BJ (cell line): ENCODE measurements around the gene NCOA3. TPM values are rescaled to one million over a fixed set of nuclear protein-coding genes. Genes with fewer than 3 reads are reported as not detected.
A peak's percentile ranks its signal among the peaks of the same experiment; 100 is the strongest.

ENCODE experiments used
- CTCF ChIA-PET: fragments of 350-600 bp; formaldehyde crosslinking; extraction: SDS; loops from one replicate; lab custom pipeline; 2021; ENCODE audit warnings: antibody characterized with exemption, inconsistent platforms; lab: Yijun Ruan, JAX
- POLR2A ChIA-PET: fragments of 300-600 bp; sonication (Branson Sonifier 250); formaldehyde crosslinking; extraction: SDS; loops from one replicate; lab custom pipeline; 2021; ENCODE audit warnings: antibody characterized with exemption; lab: Charles Lee
- DNase-seq: peaks from one replicate; pipeline ENCODE4 v3.0.0-alpha.2; 2011; ENCODE audit warnings: low read depth
- H3K27me3 ChIP-seq: 2 replicates; pipeline ENCODE4 v1.6.0; 2011; ENCODE audit warnings: low read length; ENCODE audit not compliant: control insufficient read depth, insufficient read depth
- H3K36me3 ChIP-seq: 2 replicates; pipeline ENCODE4 v1.5.1; 2011; ENCODE audit warnings: low read length; ENCODE audit not compliant: control insufficient read depth, insufficient read depth
- H3K4me3 ChIP-seq: 2 replicates; pipeline ENCODE4 v1.5.1; 2011; ENCODE audit warnings: low read depth, mild to moderate bottlenecking, control low read depth, low read length
- CTCF ChIP-seq: IDR thresholded peaks from 2 replicates; pipeline ENCODE4 v1.5.1; 2011; ENCODE audit warnings: low read depth, mild to moderate bottlenecking, control low read depth, inconsistent platforms, low read length, moderate library complexity; ENCODE audit not compliant: insufficient read depth
- polyA plus RNA-seq: library from polyadenylated mRNA; depleted of rRNA; stranded (reverse); fragments of >200 nt; gene quantifications from 2 replicates; pipeline ENCODE4 v1.2.3, GENCODE V29; 2011

Gene NCOA3
- polyA plus RNA-seq, 1 experiment = 23.6 TPM

GRCh38 chr20:47524015-47524784, 22.5 kb downstream of the NCOA3 start:
- H3K4me3 ChIP-seq = peak overlapping the region; percentile 14; the same call in 1 of the 2 replicates
- ChIA-PET CTCF (interaction anchor here (1.7 kb wide), 1 partner anchor 140 kb away, joined by 7 read pairs; no protein-coding TSS in a partner anchor), POLR2A (no interaction called here)
- no peak for DNase-seq
- TF ChIP-seq CTCF = no peak
- H3K36me3 ChIP-seq = no peaks in the 10 kb centered on the region
- no peaks in the 10 kb centered on the region for H3K27me3 ChIP-seq

GRCh38 chr20:47527004-47527800, 25.5 kb downstream of the NCOA3 start:
- TF ChIP-seq CTCF = no peak
- CTCF ChIA-PET = interaction anchor here (0.6 to 1.2 kb wide), 2 partner anchors 11 to 99 kb away, joined by 3 to 5 read pairs; no protein-coding TSS in a partner anchor
- DNase-seq = no peak
- Histone ChIP-seq H3K27me3 (no peaks in the 10 kb centered on the region), H3K4me3 (no peak overlapping the region), H3K36me3 (no peaks in the 10 kb centered on the region)
- POLR2A ChIA-PET = no interaction called here

- H3K27me3 ChIP-seq = no peaks in the 10 kb centered on the region
- TF ChIP-seq CTCF = no peak
- no peak overlapping the region for H3K4me3 ChIP-seq
- CTCF ChIA-PET = no interaction called here
- POLR2A ChIA-PET = interaction anchor here (0.7 kb wide), 1 partner anchor 28 kb away, joined by 5 read pairs; the partner anchor contains the start of gene NCOA3
- no peak for DNase-seq
- no peaks in the 10 kb centered on the region for H3K36me3 ChIP-seq
Measured at GRCh38 chr20:47529840-47530239, 28.2 kb downstream of the NCOA3 start.

- ChIA-PET POLR2A (no interaction called here), CTCF (no interaction called here)
- DNase-seq = no peak
- TF ChIP-seq CTCF = no peak
- Histone ChIP-seq H3K27me3 (no peaks in the 10 kb centered on the region), H3K4me3 (no peak overlapping the region), H3K36me3 (no peaks in the 10 kb centered on the region)
Measured at GRCh38 chr20:47531458-47531857, 29.8 kb downstream of the NCOA3 start.

GRCh38 chr20:47532002-47532401, 30.3 kb downstream of the NCOA3 start:
- POLR2A ChIA-PET = no interaction called here
- Histone ChIP-seq H3K4me3 (no peak overlapping the region), H3K36me3 (no peaks in the 10 kb centered on the region), H3K27me3 (no peaks in the 10 kb centered on the region)
- no peak for DNase-seq
- CTCF ChIA-PET = no interaction called here
- no peak for TF ChIP-seq CTCF
